Neural cell (in vitro differentiated cells): Measurements from ENCODE around the gene SLC24A5.

Experiments used
- EP300 ChIP-seq: fragments of 450-650 bp; conservative IDR thresholded peaks from 2 replicates; pipeline ENCODE4 v1.6.1; 2014; ENCODE audit warnings: antibody characterized with exemption, mild to moderate bottlenecking, moderate library complexity; ENCODE audit not compliant: poor library complexity, severe bottlenecking
- EZH2 ChIP-seq: fragments of 200-600, 300-800 bp; shearing (Covaris generic), sonication (generic); IDR thresholded peaks from 2 replicates; pipeline ENCODE4 v1.6.1; 2014; ENCODE audit warnings: antibody characterized with exemption, low read length, borderline replicate concordance, mild to moderate bottlenecking; ENCODE audit not compliant: insufficient read depth, poor library complexity, severe bottlenecking
- POLR2AphosphoS5 ChIP-seq: IDR thresholded peaks from 2 replicates; pipeline ENCODE4 v1.6.1; 2012
- RAD21 ChIP-seq: fragments of 450-650 bp; conservative IDR thresholded peaks from 2 replicates; pipeline ENCODE4 v1.6.1; 2014; ENCODE audit warnings: antibody characterized with exemption, mild to moderate bottlenecking, moderate library complexity
- SMC3 ChIP-seq: fragments of 450-650 bp; conservative IDR thresholded peaks from 2 replicates; pipeline ENCODE4 v1.6.1; 2014; ENCODE audit warnings: antibody characterized with exemption, mild to moderate bottlenecking, moderate library complexity; ENCODE audit not compliant: poor library complexity
- TAF1 ChIP-seq: IDR thresholded peaks from 2 replicates; pipeline ENCODE4 v1.6.1; 2012; ENCODE audit warnings: low read depth
- TF ChIP-seq, protein P1 (sequence below): fragments of 450-650 bp; IDR thresholded peaks from 2 replicates; pipeline ENCODE4 v1.5.1; 2014; ENCODE audit warnings: antibody characterized with exemption, mild to moderate bottlenecking, moderate library complexity; ENCODE audit not compliant: poor library complexity, severe bottlenecking
- TF ChIP-seq, protein P2 (sequence below): IDR thresholded peaks from 2 replicates; pipeline ENCODE4 v1.6.1; 2012; ENCODE audit warnings: borderline replicate concordance

DNA sequence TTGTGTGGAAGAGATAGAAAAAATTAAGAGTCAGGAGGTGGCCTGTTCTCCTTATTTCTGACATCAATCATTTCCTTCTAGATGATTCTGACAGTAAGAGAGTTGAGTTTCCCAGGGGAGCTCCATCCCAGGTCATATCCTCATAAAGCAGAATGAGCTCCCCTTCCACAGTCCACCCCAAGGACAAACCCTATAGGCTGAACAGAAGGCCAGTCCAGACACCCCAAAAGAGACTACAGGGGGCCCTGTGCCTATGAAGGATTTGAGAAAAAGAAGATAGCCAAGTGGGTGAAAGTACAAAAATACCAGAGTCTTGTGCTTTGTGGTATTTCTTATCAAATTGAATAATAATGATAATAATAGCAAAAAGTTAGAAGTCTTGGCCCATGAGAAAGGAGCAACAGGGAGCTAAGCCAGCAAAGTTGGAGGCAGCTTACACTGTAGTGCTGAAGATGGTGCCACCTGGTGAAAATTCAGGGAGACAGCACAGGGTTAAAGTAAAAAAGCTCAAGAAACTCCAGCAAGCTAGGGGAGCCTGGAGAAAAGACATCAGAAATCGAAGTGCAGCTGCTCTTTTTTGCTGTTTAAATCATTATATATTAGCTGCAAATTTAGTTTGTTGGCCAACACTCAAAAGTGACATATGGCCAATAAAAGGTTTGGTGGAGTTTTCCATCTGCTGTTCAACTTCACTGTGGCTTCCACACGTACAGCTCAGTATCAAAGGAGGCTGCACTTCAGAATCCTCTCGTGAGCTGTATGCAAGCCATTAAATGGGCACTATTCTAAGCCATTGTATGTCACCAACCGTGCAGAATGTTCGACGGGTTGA lies 35.8 kb upstream of the SLC24A5 start:
- TF ChIP-seq, protein P1, sequence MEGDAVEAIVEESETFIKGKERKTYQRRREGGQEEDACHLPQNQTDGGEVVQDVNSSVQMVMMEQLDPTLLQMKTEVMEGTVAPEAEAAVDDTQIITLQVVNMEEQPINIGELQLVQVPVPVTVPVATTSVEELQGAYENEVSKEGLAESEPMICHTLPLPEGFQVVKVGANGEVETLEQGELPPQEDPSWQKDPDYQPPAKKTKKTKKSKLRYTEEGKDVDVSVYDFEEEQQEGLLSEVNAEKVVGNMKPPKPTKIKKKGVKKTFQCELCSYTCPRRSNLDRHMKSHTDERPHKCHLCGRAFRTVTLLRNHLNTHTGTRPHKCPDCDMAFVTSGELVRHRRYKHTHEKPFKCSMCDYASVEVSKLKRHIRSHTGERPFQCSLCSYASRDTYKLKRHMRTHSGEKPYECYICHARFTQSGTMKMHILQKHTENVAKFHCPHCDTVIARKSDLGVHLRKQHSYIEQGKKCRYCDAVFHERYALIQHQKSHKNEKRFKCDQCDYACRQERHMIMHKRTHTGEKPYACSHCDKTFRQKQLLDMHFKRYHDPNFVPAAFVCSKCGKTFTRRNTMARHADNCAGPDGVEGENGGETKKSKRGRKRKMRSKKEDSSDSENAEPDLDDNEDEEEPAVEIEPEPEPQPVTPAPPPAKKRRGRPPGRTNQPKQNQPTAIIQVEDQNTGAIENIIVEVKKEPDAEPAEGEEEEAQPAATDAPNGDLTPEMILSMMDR = peak; percentile 67
- no peak for TF ChIP-seq EZH2
- no peak for TF ChIP-seq POLR2AphosphoS5
- TF ChIP-seq EP300 = no peak
- TF ChIP-seq, protein P2, sequence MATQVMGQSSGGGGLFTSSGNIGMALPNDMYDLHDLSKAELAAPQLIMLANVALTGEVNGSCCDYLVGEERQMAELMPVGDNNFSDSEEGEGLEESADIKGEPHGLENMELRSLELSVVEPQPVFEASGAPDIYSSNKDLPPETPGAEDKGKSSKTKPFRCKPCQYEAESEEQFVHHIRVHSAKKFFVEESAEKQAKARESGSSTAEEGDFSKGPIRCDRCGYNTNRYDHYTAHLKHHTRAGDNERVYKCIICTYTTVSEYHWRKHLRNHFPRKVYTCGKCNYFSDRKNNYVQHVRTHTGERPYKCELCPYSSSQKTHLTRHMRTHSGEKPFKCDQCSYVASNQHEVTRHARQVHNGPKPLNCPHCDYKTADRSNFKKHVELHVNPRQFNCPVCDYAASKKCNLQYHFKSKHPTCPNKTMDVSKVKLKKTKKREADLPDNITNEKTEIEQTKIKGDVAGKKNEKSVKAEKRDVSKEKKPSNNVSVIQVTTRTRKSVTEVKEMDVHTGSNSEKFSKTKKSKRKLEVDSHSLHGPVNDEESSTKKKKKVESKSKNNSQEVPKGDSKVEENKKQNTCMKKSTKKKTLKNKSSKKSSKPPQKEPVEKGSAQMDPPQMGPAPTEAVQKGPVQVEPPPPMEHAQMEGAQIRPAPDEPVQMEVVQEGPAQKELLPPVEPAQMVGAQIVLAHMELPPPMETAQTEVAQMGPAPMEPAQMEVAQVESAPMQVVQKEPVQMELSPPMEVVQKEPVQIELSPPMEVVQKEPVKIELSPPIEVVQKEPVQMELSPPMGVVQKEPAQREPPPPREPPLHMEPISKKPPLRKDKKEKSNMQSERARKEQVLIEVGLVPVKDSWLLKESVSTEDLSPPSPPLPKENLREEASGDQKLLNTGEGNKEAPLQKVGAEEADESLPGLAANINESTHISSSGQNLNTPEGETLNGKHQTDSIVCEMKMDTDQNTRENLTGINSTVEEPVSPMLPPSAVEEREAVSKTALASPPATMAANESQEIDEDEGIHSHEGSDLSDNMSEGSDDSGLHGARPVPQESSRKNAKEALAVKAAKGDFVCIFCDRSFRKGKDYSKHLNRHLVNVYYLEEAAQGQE = no peak
- no peak for TF ChIP-seq TAF1
- peak; percentile 70 for TF ChIP-seq SMC3
- peak; percentile 69 for TF ChIP-seq RAD21
